ENCODE data around the gene SMURF2. TPM values are rescaled to one million over a fixed set of nuclear protein-coding genes. Genes with fewer than 3 reads are reported as not detected.
"Not testable (repeated sequence)": the region's sequence is repeated elsewhere in the genome, so short reads cannot be mapped to it uniquely, and the experiment has no call there.

SMURF2 gene
- total and polyA plus RNA-seq, 4 donors = 9.9 to 85.6 (median 22.5) TPM

GRCh38 chr17:64615028-64615677 is 47.0 kb downstream of the SMURF2 start:
- no peak for TF ChIP-seq CTCF (IDR thresholded peaks at IDR 0.05; ENCODE audit: control extremely low read depth, extremely low read depth)

GRCh38 chr17:64614266-64615027 is 47.7 kb downstream of the SMURF2 start:
- H3K4me1 ChIP-seq (ENCODE audit: control insufficient read depth in 5 of 5, insufficient read depth in 5 of 5, low read length in 5 of 5) = peaks cover 5 to 14% (median 9%) of the 10 kb centered on the region in 5 donors
- ATAC-seq (ENCODE audit: insufficient read depth, low FRiP score) (no peak), DNase-seq (no peak)
- H3K4me3 ChIP-seq = no peak overlapping the region
- H3K9ac ChIP-seq (ENCODE audit: insufficient read depth in 1 of 2, low read length in 2 of 2) = no peak overlapping the region
- H3K36me3 ChIP-seq (ENCODE audit: control insufficient read depth in 4 of 4, insufficient read depth in 4 of 4, low read length in 4 of 4) = peaks cover 0 to 1% (median 0%) of the 10 kb centered on the region in 4 donors
- no peak overlapping the region for H3K27ac ChIP-seq (ENCODE audit: low read depth in 1 of 2, low read length in 1 of 2)
- H3K27me3 ChIP-seq (ENCODE audit: control insufficient read depth in 3 of 3, insufficient read depth in 3 of 3, low read length in 2 of 3) = no peaks in the 10 kb centered on the region
- no peaks in the 10 kb centered on the region for H3K9me3 ChIP-seq (ENCODE audit: control insufficient read depth in 4 of 4, insufficient read depth in 3 of 4, low read length in 3 of 4)
- TF ChIP-seq CTCF (IDR thresholded peaks at IDR 0.05; ENCODE audit: control extremely low read depth, extremely low read depth) = no peak
- 68 to 80% methylated on average over 2 of the region's 2 CpGs for WGBS, 2 donors

More at GRCh38 chr17:64615028-64615677, 47.0 kb downstream of the SMURF2 start:
- peak overlapping the region in 1 of 2 donors; percentile 2 for H3K9ac ChIP-seq (ENCODE audit: insufficient read depth in 1 of 2, low read length in 2 of 2)
- peaks cover 0 to 1% (median 0%) of the 10 kb centered on the region in 4 donors for H3K36me3 ChIP-seq (ENCODE audit: control insufficient read depth in 4 of 4, insufficient read depth in 4 of 4, low read length in 4 of 4)
- H3K27me3 ChIP-seq (ENCODE audit: control insufficient read depth in 3 of 3, insufficient read depth in 3 of 3, low read length in 2 of 3) = no peaks in the 10 kb centered on the region
- WGBS, 2 donors = 34 to 71% methylated on average over 3 of the region's 3 CpGs
- no peak overlapping the region for H3K4me3 ChIP-seq
- H3K9me3 ChIP-seq (ENCODE audit: control insufficient read depth in 4 of 4, insufficient read depth in 3 of 4, low read length in 3 of 4) = no peaks in the 10 kb centered on the region
- no peak overlapping the region for H3K27ac ChIP-seq (ENCODE audit: low read depth in 1 of 2, low read length in 1 of 2)
- ATAC-seq (ENCODE audit: insufficient read depth, low FRiP score) = no peak
- peaks cover 6 to 14% (median 12%) of the 10 kb centered on the region in 5 donors for H3K4me1 ChIP-seq (ENCODE audit: control insufficient read depth in 5 of 5, insufficient read depth in 5 of 5, low read length in 5 of 5)
- DNase-seq = peak in 2 of 3 donors; percentile 77 to 78

DNA sequence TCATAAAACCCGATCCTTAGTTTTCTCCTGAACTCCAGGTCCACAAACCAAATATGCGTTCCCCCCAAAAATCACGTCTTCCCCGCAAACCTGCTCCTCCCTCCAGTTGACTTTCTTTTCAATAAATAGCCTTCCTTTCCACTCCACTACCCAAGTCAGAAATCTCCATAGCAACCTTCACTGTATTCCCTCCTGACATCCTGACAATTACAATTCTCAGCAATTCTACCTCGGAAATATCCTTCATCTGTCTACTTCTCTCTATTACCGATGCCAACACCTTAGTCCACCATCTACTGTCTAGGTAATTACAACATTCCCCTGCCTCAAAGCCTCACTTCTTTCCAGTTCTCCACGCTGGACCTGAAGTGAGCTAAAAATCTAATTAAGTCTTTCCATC is 50.7 kb downstream of the SMURF2 start:
- no peak overlapping the region for H3K4me3 ChIP-seq
- 84% methylated on average over 7 of the region's 7 CpGs for WGBS, 2 donors

DNA sequence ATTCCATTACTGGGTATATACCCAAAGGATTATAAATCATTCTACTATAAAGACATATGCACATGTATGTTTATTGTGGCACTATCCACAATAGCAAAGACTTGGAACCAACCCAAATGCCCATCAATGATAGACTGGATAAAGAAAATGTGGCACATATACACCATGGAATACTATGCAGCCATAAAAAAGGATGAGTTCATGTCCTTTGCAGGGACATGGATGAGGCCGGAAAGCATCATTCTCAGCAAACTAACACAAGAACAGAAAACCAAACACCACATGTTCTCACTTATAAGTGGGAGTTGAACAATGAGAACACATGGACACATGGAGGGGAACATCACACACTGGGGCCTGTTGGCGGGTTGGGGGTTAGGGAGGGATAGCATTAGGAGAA is 51.9 kb downstream of the SMURF2 start:
- 92 to 98% methylated on average over 2 of the region's 2 CpGs for WGBS, 2 donors
- H3K36me3 ChIP-seq (ENCODE audit: control insufficient read depth in 4 of 4, insufficient read depth in 4 of 4, low read length in 4 of 4); ATAC-seq (ENCODE audit: insufficient read depth, low FRiP score); H3K9ac ChIP-seq (ENCODE audit: insufficient read depth in 1 of 2, low read length in 2 of 2); H3K27ac ChIP-seq (ENCODE audit: low read depth in 1 of 2, low read length in 1 of 2); DNase-seq; H3K27me3 ChIP-seq (ENCODE audit: control insufficient read depth in 3 of 3, insufficient read depth in 3 of 3, low read length in 2 of 3); H3K9me3 ChIP-seq (ENCODE audit: control insufficient read depth in 4 of 4, insufficient read depth in 3 of 4, low read length in 3 of 4); H3K4me3 ChIP-seq: not testable (repeated sequence)
- peaks cover 4 to 12% (median 8%) of the 10 kb centered on the region in 5 donors for H3K4me1 ChIP-seq (ENCODE audit: control insufficient read depth in 5 of 5, insufficient read depth in 5 of 5, low read length in 5 of 5)

More for the DNA sequence above, 50.7 kb downstream of the SMURF2 start:
- H3K9me3 ChIP-seq (ENCODE audit: control insufficient read depth in 4 of 4, insufficient read depth in 3 of 4, low read length in 3 of 4) = no peaks in the 10 kb centered on the region
- no peak for TF ChIP-seq CTCF (IDR thresholded peaks at IDR 0.05; ENCODE audit: control extremely low read depth, extremely low read depth)
- H3K27ac ChIP-seq (ENCODE audit: low read depth in 1 of 2, low read length in 1 of 2) = no peak overlapping the region
- peaks cover 0 to 1% (median 0%) of the 10 kb centered on the region in 4 donors for H3K36me3 ChIP-seq (ENCODE audit: control insufficient read depth in 4 of 4, insufficient read depth in 4 of 4, low read length in 4 of 4)
- no peaks in the 10 kb centered on the region for H3K27me3 ChIP-seq (ENCODE audit: control insufficient read depth in 3 of 3, insufficient read depth in 3 of 3, low read length in 2 of 3)
- DNase-seq = no peak
- peaks cover 4 to 14% (median 9%) of the 10 kb centered on the region in 5 donors for H3K4me1 ChIP-seq (ENCODE audit: control insufficient read depth in 5 of 5, insufficient read depth in 5 of 5, low read length in 5 of 5)
- ATAC-seq (ENCODE audit: insufficient read depth, low FRiP score) = no peak
- no peak overlapping the region for H3K9ac ChIP-seq (ENCODE audit: insufficient read depth in 1 of 2, low read length in 2 of 2)

Measured in lung (tissue), 12 donors.